HK-2 (cell line): ENCODE measurements around the gene CRYBG2.

Source experiments
- DNase-seq: peaks from one replicate; pipeline ENCODE4 v3.0.0-alpha.2; 2018; ENCODE audit not compliant: unreplicated experiment

Gene CRYBG2

GRCh38 chr1:26368486-26368885 lies 14.6 kb upstream of the CRYBG2 start:
- no peak for DNase-seq

DNA sequence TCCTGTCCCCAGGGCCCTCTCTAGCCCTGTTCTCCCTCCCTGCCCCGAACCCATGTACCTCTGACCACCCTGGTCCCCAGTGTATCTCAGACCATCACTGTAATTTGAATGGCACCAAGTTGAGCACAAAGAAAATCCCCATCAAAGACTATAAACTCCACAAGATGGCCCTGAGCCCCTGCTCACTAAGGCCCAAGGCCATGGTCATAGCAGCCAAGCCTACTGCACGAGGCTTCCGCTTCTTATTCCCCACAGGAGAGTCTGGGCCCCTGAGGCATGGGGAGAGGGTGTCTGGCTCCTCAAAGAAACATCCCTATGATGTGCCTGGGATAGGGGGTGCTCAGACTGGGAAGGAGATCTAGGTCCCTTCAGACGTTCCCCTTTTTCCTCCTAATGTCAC lies 14.1 kb upstream of the CRYBG2 start:
- DNase-seq, result no peak

GRCh38 chr1:26367441-26367840 lies 13.5 kb upstream of the CRYBG2 start:
- no peak for DNase-seq

GRCh38 chr1:26364956-26365355 lies 11.0 kb upstream of the CRYBG2 start:
- no peak for DNase-seq

DNA sequence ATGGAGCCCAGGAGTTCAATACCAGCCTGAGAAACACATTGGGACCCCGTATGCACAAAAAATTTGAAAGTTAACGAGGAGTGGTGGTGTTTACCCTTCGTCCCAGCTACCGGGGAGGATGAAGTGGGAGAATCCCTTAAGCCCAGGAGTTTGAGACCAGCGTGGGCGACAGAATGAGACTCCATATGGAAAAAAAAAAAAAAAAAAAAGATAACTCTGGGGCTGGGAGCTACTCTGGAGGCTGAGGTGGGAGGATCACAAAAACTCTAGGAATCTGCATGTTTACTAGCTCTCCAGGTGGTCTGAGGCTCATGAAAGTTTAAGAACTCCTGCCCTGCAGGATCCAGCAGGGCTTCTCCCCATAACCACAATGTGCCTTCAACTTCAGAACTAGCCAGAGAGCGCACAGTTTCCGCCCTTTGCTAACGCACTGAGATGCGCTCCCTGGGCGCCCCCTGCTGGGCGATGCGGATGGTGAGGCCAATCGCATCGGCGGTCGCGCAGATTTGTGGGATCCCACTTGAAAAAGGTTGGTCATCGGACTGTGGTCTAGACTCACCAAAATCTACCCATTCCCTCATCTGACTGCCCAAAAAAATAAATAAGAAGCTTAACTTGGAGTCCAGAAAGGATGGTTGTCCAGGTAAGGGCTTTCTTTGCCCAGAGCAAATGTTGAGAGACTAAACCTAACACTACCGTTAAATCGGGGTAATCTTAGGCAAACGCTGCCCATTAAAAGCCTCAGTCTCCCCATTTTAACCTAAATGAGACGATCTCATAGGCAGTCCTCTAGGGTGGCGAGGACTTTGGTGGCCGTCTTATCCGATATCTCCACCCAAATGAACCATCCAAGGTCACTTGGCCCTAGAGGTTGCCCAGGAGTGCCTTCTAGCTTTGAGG lies 9.9 kb upstream of the CRYBG2 start:
- DNase-seq, result peak; percentile 85

DNA sequence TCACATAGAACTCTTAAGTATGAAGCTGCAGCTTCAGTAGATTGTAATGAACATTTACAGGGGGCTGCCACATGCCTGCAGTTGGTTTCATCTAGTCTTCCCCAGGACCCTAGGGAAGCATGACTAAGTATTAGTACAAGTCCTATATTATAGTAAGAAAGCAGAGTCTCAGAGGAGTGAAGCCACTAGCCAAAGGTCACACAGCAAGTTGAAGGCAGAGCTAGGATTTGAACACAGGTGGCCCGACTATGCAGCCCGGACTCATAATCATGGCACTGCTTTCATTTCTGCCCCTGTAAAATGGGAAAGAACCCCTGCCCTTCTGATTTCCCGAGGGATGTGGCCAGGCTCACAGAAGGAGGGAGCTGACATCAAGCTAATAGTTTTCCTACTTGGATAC lies 8.4 kb upstream of the CRYBG2 start:
- no peak for DNase-seq

DNA sequence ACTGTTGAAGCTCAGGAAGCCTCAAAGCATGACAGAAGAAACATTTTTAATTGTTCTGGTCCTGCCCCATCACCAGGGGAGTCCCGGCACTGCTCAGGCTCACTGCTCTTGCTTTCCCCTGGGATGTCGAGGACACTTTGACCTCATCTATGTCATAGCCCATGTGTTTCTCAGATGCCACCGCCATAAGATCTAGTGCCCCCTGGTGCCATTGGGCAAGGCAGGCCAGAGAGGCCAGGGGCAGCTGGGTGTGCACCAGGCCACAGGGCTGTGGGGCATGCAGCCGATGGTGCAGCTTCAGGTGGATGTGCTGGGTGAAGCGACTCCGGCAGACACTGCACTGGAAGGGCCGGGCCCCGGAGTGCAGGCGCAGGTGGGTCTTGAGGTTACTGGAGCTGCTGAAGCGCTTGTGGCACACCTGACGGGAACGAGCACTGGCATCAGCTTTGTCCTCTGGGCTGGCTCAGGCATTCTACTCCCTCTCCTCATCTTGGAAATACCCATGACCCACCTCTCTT lies 7.7 kb upstream of the CRYBG2 start:
- no peak for DNase-seq

DNA sequence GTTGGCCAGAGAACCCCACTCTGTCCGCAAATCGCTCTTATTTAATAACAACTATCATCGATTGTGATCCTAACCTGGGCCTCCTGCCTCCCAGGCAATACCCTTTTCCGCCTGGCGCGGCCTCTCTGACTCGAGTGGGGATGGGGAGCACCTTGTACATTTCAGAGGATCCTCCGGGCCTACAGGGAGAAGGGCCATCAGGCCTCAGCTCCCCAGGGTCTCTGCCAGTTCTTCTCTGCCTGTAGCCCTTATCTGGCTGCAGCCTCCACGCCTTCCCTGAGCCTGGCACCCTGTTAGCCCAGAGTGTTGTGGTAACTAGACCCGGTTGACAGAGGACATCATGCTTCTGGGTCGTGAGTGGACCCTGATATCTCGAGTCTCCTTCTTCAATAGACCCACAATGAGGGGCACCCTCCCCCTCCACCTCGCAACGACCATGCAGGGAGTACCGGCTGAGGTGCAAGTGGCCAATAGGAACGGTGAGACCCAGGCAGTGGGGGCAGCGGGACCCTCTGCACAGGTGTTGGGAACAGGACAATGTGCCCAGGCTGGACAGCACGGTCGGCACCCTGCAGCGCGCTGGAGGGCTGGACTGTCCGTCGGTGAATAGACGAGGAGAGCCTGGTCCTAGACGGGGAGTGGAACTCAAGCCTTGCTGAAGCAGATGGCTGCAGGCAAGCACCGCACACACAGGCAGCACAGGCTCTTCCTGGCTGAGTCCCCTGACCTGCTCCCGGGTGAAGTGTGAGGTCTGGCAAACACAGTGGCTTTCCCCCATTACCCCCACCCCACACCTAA lies 7.1 kb upstream of the CRYBG2 start:
- DNase-seq, result no peak

GRCh38 chr1:26359981-26360806 lies 6.3 kb upstream of the CRYBG2 start:
- no peak for DNase-seq

GRCh38 chr1:26358411-26359384 lies 4.8 kb upstream of the CRYBG2 start:
- no peak for DNase-seq

GRCh38 chr1:26357121-26357602 lies 3.2 kb upstream of the CRYBG2 start:
- DNase-seq, result no peak

DNA sequence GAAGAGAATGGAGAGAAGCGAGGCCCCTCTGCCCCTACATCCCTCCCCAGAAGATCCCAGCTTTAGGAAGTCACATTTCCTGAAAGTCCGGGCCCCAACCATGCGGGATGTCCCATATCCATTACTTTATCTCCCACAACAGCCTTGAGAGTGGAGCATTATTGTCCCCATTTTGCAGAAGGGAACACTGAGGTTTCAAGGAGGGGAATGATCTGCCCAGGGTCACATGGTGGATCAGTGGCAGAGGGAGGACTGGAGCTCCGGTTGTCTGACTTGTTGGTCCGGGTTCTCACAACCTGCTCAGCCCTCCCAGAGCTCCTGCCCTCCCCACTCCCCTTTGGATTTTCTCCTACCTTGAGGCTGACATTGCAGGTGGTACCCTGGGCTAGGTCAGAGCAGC lies 2.2 kb upstream of the CRYBG2 start:
- DNase-seq, result no peak

- no peak for DNase-seq
These were observed 1.0 kb upstream of the CRYBG2 start for GRCh38 chr1:26354972-26355371.

- no peak for DNase-seq
These were observed 595 bp downstream of the CRYBG2 start for GRCh38 chr1:26353210-26353859.

DNA sequence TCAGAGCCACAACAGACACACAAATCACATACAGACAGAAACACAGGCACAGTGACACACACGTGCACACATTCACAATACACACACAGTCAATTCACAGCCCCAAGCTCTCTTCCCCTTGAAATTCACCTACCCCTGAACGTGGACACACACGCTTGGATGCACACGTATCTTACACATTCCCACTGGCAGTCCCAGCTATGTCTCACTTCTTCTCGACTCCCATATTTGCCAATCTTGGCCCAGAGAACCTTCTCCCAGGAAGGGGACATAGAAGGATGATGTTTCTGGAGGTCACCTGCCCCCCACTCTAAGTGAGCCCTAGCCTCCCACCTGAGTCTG lies 1.6 kb downstream of the CRYBG2 start:
- no peak for DNase-seq

DNA sequence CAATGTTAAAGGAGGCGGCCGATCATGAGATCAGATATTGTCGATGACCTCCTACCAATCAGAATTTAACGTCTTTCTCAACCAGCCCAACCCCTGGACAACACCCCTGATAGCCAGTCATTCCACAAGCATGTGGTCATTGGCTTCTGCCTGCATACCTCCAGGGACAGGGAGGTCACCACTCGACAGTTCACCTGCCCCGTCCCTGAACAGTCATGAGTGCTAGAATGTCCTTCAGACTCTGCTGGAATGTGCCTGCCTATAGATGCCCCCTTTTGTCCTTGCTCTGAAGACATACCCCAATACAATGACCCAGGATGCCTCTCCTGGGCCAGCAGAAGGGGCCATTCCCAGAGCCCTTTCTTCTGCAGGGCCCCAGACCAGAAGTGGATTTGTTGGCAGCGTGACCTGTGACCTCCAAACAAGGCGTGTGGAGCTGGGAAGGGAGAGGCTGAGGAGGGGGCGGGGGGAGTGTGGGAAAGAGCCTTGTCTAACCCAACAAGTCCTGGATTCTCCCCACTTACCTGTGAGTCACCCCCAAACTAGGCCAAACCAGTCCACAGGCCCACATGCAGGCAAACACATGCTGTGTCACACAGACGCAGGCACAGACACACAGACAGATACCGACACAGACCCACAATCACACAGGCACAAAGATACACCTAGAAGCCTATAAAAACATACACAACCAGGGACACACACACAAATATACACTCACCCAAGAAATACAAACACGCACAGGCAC lies 2.2 kb downstream of the CRYBG2 start:
- peak; percentile 51 for DNase-seq

GRCh38 chr1:26350701-26351589 lies 3.0 kb downstream of the CRYBG2 start:
- peak; percentile 47 for DNase-seq

DNA sequence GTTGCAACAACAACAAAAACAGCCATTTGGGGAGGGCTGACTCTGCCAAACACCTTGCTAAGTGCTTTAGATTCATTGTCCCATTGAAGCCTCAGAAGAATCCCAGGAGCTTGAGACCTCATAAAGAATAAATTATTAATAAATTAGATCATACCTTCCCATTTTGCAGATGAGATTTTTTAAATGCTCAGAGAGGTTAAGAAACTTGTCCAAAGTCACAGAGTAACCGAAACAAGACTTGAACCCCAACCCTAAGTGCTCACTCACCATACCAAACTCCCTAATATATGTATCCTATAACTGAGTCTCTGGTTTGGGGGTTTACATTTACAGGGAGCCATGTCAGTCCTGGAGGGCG lies 3.6 kb downstream of the CRYBG2 start:
- DNase-seq, result no peak

- no peak for DNase-seq
These were observed 4.1 kb downstream of the CRYBG2 start for GRCh38 chr1:26349877-26350244.
